ENCODE measurements around the gene CHST15. TPM values are rescaled to one million over a fixed set of nuclear protein-coding genes. Genes with fewer than 3 reads are reported as not detected.
A peak's percentile ranks its signal among the peaks of the same experiment; 100 is the strongest.

CHST15 gene
- total and polyA plus RNA-seq, 2 of the 13 experiments (the other 11 are each of a cell fraction or from before 2014, with no cell fraction given): 1.4 to 94.7 TPM

- TF ChIP-seq ZNF605 (CRISPR knock-in tag; IDR thresholded peaks at IDR 0.05): peak; percentile 85
- no peak for TF ChIP-seq ZC3H4 (CRISPR knock-in tag; IDR thresholded peaks at IDR 0.05; ENCODE audit: borderline replicate concordance)
- TF ChIP-seq PRDM4 (CRISPR knock-in tag; IDR thresholded peaks at IDR 0.05; ENCODE audit: borderline replicate concordance): no peak
- TF ChIP-seq ZNF580 (CRISPR knock-in tag; IDR thresholded peaks at IDR 0.05; ENCODE audit: borderline replicate concordance, low read depth): no peak; the same call in 1 of the 2 replicates
- TF ChIP-seq TAF15 (IDR thresholded peaks at IDR 0.05; ENCODE audit: low read depth, low read length, poor library complexity, severe bottlenecking): no peak
- no peak for TF ChIP-seq AKAP8 (CRISPR knock-in tag; IDR thresholded peaks at IDR 0.05)
- peak; percentile 81 for TF ChIP-seq HMG20B (CRISPR knock-in tag; conservative IDR thresholded peaks at IDR 0.05)
- TF ChIP-seq ZFP36L1 (CRISPR knock-in tag; IDR thresholded peaks at IDR 0.05): peak; percentile 95; the same call in 1 of the 2 replicates
- peak; percentile 52; the same call in 1 of the 2 replicates for TF ChIP-seq MYPOP (CRISPR knock-in tag; IDR thresholded peaks at IDR 0.05)
- no peak for TF ChIP-seq MATR3 (CRISPR knock-in tag; IDR thresholded peaks at IDR 0.05)
- 0 out of 2 replicates have a peak, but pooled peaks have one; percentile 20 for TF ChIP-seq TAF1 (CRISPR knock-in tag; IDR thresholded peaks at IDR 0.05)
- TF ChIP-seq ZBTB44 (CRISPR knock-in tag; IDR thresholded peaks at IDR 0.05): no peak
- peak; percentile 48; the same call in 1 of the 2 replicates for TF ChIP-seq THAP11 (CRISPR knock-in tag; IDR thresholded peaks at IDR 0.05)
- no peak for TF ChIP-seq NFE2 (CRISPR knock-in tag; IDR thresholded peaks at IDR 0.05)
- TF ChIP-seq IKZF1 (IDR thresholded peaks at IDR 0.05): no peak
- TF ChIP-seq ZNF281 (CRISPR knock-in tag; IDR thresholded peaks at IDR 0.05; ENCODE audit: borderline replicate concordance): peak; percentile 43; the same call in 1 of the 2 replicates
- TF ChIP-seq ZBTB25 (CRISPR knock-in tag; IDR thresholded peaks at IDR 0.05): no peak; the same call in 1 of the 2 replicates
- TF ChIP-seq ZNF703 (CRISPR knock-in tag; IDR thresholded peaks at IDR 0.05; ENCODE audit: borderline replicate concordance): peak; percentile 34; the same call in 1 of the 2 replicates
- TF ChIP-seq HNRNPH1 (optimal IDR thresholded peaks at IDR 0.05; ENCODE audit: low read depth, low read length): no peak
Observed at GRCh38 chr10:124043310-124044142, 49.9 kb downstream of the CHST15 start (continued).

All from HepG2 (cell line).